ENCODE results near the gene PPP1R18. TPM values are rescaled to one million over a fixed set of nuclear protein-coding genes. Genes with fewer than 3 reads are reported as not detected.
"Not testable (repeated sequence)": the region's sequence is repeated elsewhere in the genome, so short reads cannot be mapped to it uniquely, and the experiment has no call there.

Gene PPP1R18
- total RNA-seq, 1 donor from 2014 or later, result 22.5 TPM

GRCh38 chr6:30723843-30724741, 37.6 kb upstream of the PPP1R18 start:
- not testable (repeated sequence) for H3K9me3 Mint-ChIP-seq (ENCODE audit: low read depth); H3K27me3 Mint-ChIP-seq; DNase-seq (ENCODE audit: low spot score, unreplicated experiment)
- peaks cover 39% of the 10 kb centered on the region for H3K36me3 Mint-ChIP-seq (ENCODE audit: insufficient read depth)
- H3K4me1 Mint-ChIP-seq (ENCODE audit: low read depth), result peaks cover 34% of the 10 kb centered on the region
- peak; percentile 10 for TF ChIP-seq CTCF (IDR thresholded peaks at IDR 0.05; ENCODE audit: unreplicated experiment)
- H3K27ac Mint-ChIP-seq, result peak overlapping the region; percentile 98
- H3K4me3 Mint-ChIP-seq (ENCODE audit: low read depth), result peak overlapping the region; percentile 59

GRCh38 chr6:30723159-30723842, 36.9 kb upstream of the PPP1R18 start:
- H3K4me1 Mint-ChIP-seq (ENCODE audit: low read depth), result peaks cover 38% of the 10 kb centered on the region
- not testable (repeated sequence) for H3K27me3 Mint-ChIP-seq; DNase-seq (ENCODE audit: low spot score, unreplicated experiment); H3K9me3 Mint-ChIP-seq (ENCODE audit: low read depth)
- H3K4me3 Mint-ChIP-seq (ENCODE audit: low read depth), result peak overlapping the region; percentile 99
- peak overlapping the region; percentile 98 for H3K27ac Mint-ChIP-seq
- peaks cover 39% of the 10 kb centered on the region for H3K36me3 Mint-ChIP-seq (ENCODE audit: insufficient read depth)

GRCh38 chr6:30722280-30723112, 36.1 kb upstream of the PPP1R18 start:
- H3K27me3 Mint-ChIP-seq, result no peaks in the 10 kb centered on the region
- H3K9me3 Mint-ChIP-seq (ENCODE audit: low read depth), result peaks cover 2% of the 10 kb centered on the region
- TF ChIP-seq CTCF (IDR thresholded peaks at IDR 0.05; ENCODE audit: unreplicated experiment), result peak; percentile 94
- H3K4me3 Mint-ChIP-seq (ENCODE audit: low read depth), result peak overlapping the region; percentile 99
- peaks cover 39% of the 10 kb centered on the region for H3K4me1 Mint-ChIP-seq (ENCODE audit: low read depth)
- DNase-seq (ENCODE audit: low spot score, unreplicated experiment), result peak; percentile 73
- peak overlapping the region; percentile 98 for H3K27ac Mint-ChIP-seq
- H3K36me3 Mint-ChIP-seq (ENCODE audit: insufficient read depth), result peaks cover 37% of the 10 kb centered on the region

GRCh38 chr6:30722025-30722279, 35.5 kb upstream of the PPP1R18 start:
- Mint-ChIP-seq H3K27ac (peak overlapping the region; percentile 98), H3K4me1 (ENCODE audit: low read depth) (peaks cover 43% of the 10 kb centered on the region), H3K4me3 (ENCODE audit: low read depth) (peak overlapping the region; percentile 99), H3K36me3 (ENCODE audit: insufficient read depth) (peaks cover 37% of the 10 kb centered on the region)
- H3K9me3 Mint-ChIP-seq (ENCODE audit: low read depth); DNase-seq (ENCODE audit: low spot score, unreplicated experiment); H3K27me3 Mint-ChIP-seq: not testable (repeated sequence)

GRCh38 chr6:30721198-30722024, 35.0 kb upstream of the PPP1R18 start:
- peaks cover 37% of the 10 kb centered on the region for H3K36me3 Mint-ChIP-seq (ENCODE audit: insufficient read depth)
- peak overlapping the region; percentile 99 for H3K4me3 Mint-ChIP-seq (ENCODE audit: low read depth)
- peak overlapping the region; percentile 98 for H3K27ac Mint-ChIP-seq
- H3K9me3 Mint-ChIP-seq (ENCODE audit: low read depth), result peaks cover 3% of the 10 kb centered on the region
- peaks cover 48% of the 10 kb centered on the region for H3K4me1 Mint-ChIP-seq (ENCODE audit: low read depth)
- TF ChIP-seq CTCF (IDR thresholded peaks at IDR 0.05; ENCODE audit: unreplicated experiment), result peak; percentile 55
- DNase-seq (ENCODE audit: low spot score, unreplicated experiment), result peak; percentile 92
- H3K27me3 Mint-ChIP-seq, result no peaks in the 10 kb centered on the region

Measured in progenitor cell of endocrine pancreas (in vitro differentiated cells).